Lower leg skin (tissue), 3 donors: Measurements from ENCODE around the gene HNF4A.

Experiments used
- CTCF ChIP-seq, 3 donors: fragments of 450-650 bp; IDR thresholded peaks; one replicate each; pipeline ENCODE4 v1.5.1; 2016; ENCODE audit warnings: antibody characterized with exemption in 3 of 3, mild to moderate bottlenecking in 3 of 3, moderate library complexity in 2 of 3
- POLR2A ChIP-seq, 2 donors: fragments of 450-650 bp; IDR thresholded peaks; one replicate each; pipeline ENCODE4 v1.6.1; 2016 to 2017; ENCODE audit warnings: antibody characterized with exemption in 2 of 2, mild to moderate bottlenecking in 1 of 2, moderate library complexity in 1 of 2

GRCh38 chr20:44483112-44483511 lies 127.6 kb downstream of the HNF4A start:
- TF ChIP-seq POLR2A (IDR thresholded peaks at IDR 0.05) (no peak), CTCF (IDR thresholded peaks at IDR 0.05) (no peak)
